Cerebellar cortex (tissue), 1 donor: ENCODE results near the gene USE1.
"Not testable (repeated sequence)": the region's sequence is repeated elsewhere in the genome, so short reads cannot be mapped to it uniquely, and the experiment has no call there.

Experiments
- DNase-seq: peaks from one replicate; pipeline ENCODE4 v3.0.0-alpha.2; 2015; ENCODE audit warnings: low spot score

The USE1 gene

GRCh38 chr19:17215127-17215971 lies at the start of gene USE1:
TSS of gene USE1 (plus strand) at chr19:17215357. CDS start at chr19:17215406, 49 bp downstream.
- DNase-seq: peak; percentile 95

- no peak for DNase-seq
These were observed 49.4 kb upstream of the USE1 start for GRCh38 chr19:17165715-17166114.

- no peak for DNase-seq
These were observed 44.4 kb upstream of the USE1 start for GRCh38 chr19:17170538-17171297.

GRCh38 chr19:17171874-17172273 lies 43.3 kb upstream of the USE1 start:
- no peak for DNase-seq

- DNase-seq: no peak
These were observed 42.4 kb upstream of the USE1 start for GRCh38 chr19:17172624-17173345.

GRCh38 chr19:17178291-17178690 lies 36.9 kb upstream of the USE1 start:
- DNase-seq: no peak

- no peak for DNase-seq
These were observed 34.0 kb upstream of the USE1 start for GRCh38 chr19:17180997-17181702.

- no peak for DNase-seq
These were observed 31.8 kb upstream of the USE1 start for GRCh38 chr19:17183271-17183761.

GRCh38 chr19:17183858-17184321 lies 31.3 kb upstream of the USE1 start:
- DNase-seq: no peak

- no peak for DNase-seq
These were observed 30.8 kb upstream of the USE1 start for GRCh38 chr19:17184371-17184841.

- no peak for DNase-seq
These were observed 29.6 kb upstream of the USE1 start for GRCh38 chr19:17185590-17185989.

- DNase-seq: not testable (repeated sequence)
These were observed 23.4 kb upstream of the USE1 start for GRCh38 chr19:17191736-17192135.

GRCh38 chr19:17192751-17193150 lies 22.4 kb upstream of the USE1 start:
- no peak for DNase-seq

- DNase-seq: no peak
These were observed 20.5 kb upstream of the USE1 start for GRCh38 chr19:17194608-17195007.

- no peak for DNase-seq
These were observed 20.1 kb upstream of the USE1 start for GRCh38 chr19:17195106-17195505.

GRCh38 chr19:17196610-17197009 lies 18.5 kb upstream of the USE1 start:
- no peak for DNase-seq

- no peak for DNase-seq
These were observed 17.5 kb upstream of the USE1 start for GRCh38 chr19:17197666-17198065.

- no peak for DNase-seq
These were observed 14.6 kb upstream of the USE1 start for GRCh38 chr19:17200408-17201079.

- DNase-seq: no peak
These were observed 12.9 kb upstream of the USE1 start for GRCh38 chr19:17202249-17202648.

- no peak for DNase-seq
These were observed 12.4 kb upstream of the USE1 start for GRCh38 chr19:17202713-17203112.
